ENCODE results near the gene NKX2-3. TPM values are rescaled to one million over a fixed set of nuclear protein-coding genes. Genes with fewer than 3 reads are reported as not detected.

NKX2-3 gene
- total RNA-seq = not detected
- long read RNA-seq = 0 reads

GRCh38 chr10:99532687-99533495, at the start of gene NKX2-3:
Gene NKX2-3 (plus strand): TSS chr10:99532942. CDS start chr10:99533132, 190 bp downstream.
- intact Hi-C loops (cut with DNase I) = no loop called here
- ATAC-seq (ENCODE audit: poor library complexity) = peak; percentile 57
- DNase-seq = peak; percentile 82

GRCh38 chr10:99484626-99485581, 47.8 kb upstream of the NKX2-3 start:
- ATAC-seq (ENCODE audit: poor library complexity) = no peak
- intact Hi-C loops (cut with DNase I) = no loop called here
- no peak for DNase-seq

- intact Hi-C loops (cut with DNase I) = no loop called here
- DNase-seq (no peak), ATAC-seq (ENCODE audit: poor library complexity) (no peak)
Measured at GRCh38 chr10:99487125-99487807, 45.5 kb upstream of the NKX2-3 start.

GRCh38 chr10:99489271-99489670, 43.5 kb upstream of the NKX2-3 start:
- ATAC-seq (ENCODE audit: poor library complexity) = no peak
- no peak for DNase-seq
- intact Hi-C loops (cut with DNase I) = no loop called here

GRCh38 chr10:99497343-99498025, 35.3 kb upstream of the NKX2-3 start:
- intact Hi-C loops (cut with DNase I) = no loop called here
- ATAC-seq (ENCODE audit: poor library complexity) (no peak), DNase-seq (no peak)

GRCh38 chr10:99506416-99506815, 26.3 kb upstream of the NKX2-3 start:
- DNase-seq (no peak), ATAC-seq (ENCODE audit: poor library complexity) (no peak)
- intact Hi-C loops (cut with DNase I) = no loop called here

GRCh38 chr10:99507265-99507664, 25.5 kb upstream of the NKX2-3 start:
- ATAC-seq (ENCODE audit: poor library complexity) (no peak), DNase-seq (no peak)
- intact Hi-C loops (cut with DNase I) = no loop called here

GRCh38 chr10:99513061-99513460, 19.7 kb upstream of the NKX2-3 start:
- ATAC-seq (ENCODE audit: poor library complexity) = no peak
- no peak for DNase-seq
- intact Hi-C loops (cut with DNase I) = no loop called here

GRCh38 chr10:99519690-99520039, 13.1 kb upstream of the NKX2-3 start:
- DNase-seq (no peak), ATAC-seq (ENCODE audit: poor library complexity) (no peak)
- intact Hi-C loops (cut with DNase I) = no loop called here

GRCh38 chr10:99520040-99520846, 12.5 kb upstream of the NKX2-3 start:
- DNase-seq = no peak
- intact Hi-C loops (cut with DNase I) = no loop called here
- ATAC-seq (ENCODE audit: poor library complexity) = no peak

- intact Hi-C loops (cut with DNase I) = no loop called here
- ATAC-seq (ENCODE audit: poor library complexity) (no peak), DNase-seq (no peak)
Measured at GRCh38 chr10:99520847-99521764, 11.6 kb upstream of the NKX2-3 start.

- no peak for ATAC-seq (ENCODE audit: poor library complexity)
- no peak for DNase-seq
- intact Hi-C loops (cut with DNase I) = no loop called here
Measured at GRCh38 chr10:99521765-99522469, 10.8 kb upstream of the NKX2-3 start.

GRCh38 chr10:99522470-99523250, 10.1 kb upstream of the NKX2-3 start:
- ATAC-seq (ENCODE audit: poor library complexity) = no peak
- no peak for DNase-seq
- intact Hi-C loops (cut with DNase I) = no loop called here

- no peak for ATAC-seq (ENCODE audit: poor library complexity)
- no peak for DNase-seq
- intact Hi-C loops (cut with DNase I) = no loop called here
Measured at GRCh38 chr10:99523251-99523773, 9.4 kb upstream of the NKX2-3 start.

GRCh38 chr10:99524050-99524666, 8.6 kb upstream of the NKX2-3 start:
- DNase-seq (no peak), ATAC-seq (ENCODE audit: poor library complexity) (no peak)
- intact Hi-C loops (cut with DNase I) = no loop called here

Data from Right ventricle myocardium superior (tissue), 1 donor.